Measurements from ENCODE around the gene IPP.
"Not testable (repeated sequence)": the region's sequence is repeated elsewhere in the genome, so short reads cannot be mapped to it uniquely, and the experiment has no call there.

IPP gene

DNA sequence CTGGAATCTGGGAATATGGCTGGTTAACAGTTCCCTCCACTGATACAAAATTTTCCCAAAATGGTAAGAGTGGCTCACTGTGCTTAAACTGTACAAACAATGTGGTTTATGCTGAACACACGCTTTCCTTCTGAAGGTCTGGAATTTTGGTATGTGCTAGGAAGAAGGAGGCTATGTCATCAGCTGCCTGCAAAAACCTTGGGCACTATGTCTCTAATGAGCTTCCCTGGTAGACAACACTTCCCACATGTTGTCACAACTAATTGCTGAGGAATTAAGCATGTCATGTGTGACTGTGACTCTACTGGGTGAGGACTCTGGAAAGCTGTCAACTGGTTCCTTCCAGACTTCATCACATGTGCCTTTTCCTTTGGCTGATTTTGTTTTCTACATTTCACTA lies 29.2 kb downstream of the IPP start:
- TF ChIP-seq, protein P1, sequence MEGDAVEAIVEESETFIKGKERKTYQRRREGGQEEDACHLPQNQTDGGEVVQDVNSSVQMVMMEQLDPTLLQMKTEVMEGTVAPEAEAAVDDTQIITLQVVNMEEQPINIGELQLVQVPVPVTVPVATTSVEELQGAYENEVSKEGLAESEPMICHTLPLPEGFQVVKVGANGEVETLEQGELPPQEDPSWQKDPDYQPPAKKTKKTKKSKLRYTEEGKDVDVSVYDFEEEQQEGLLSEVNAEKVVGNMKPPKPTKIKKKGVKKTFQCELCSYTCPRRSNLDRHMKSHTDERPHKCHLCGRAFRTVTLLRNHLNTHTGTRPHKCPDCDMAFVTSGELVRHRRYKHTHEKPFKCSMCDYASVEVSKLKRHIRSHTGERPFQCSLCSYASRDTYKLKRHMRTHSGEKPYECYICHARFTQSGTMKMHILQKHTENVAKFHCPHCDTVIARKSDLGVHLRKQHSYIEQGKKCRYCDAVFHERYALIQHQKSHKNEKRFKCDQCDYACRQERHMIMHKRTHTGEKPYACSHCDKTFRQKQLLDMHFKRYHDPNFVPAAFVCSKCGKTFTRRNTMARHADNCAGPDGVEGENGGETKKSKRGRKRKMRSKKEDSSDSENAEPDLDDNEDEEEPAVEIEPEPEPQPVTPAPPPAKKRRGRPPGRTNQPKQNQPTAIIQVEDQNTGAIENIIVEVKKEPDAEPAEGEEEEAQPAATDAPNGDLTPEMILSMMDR (IDR thresholded peaks at IDR 0.05), result no peak
- no peak overlapping the region for H3K27ac ChIP-seq
- H3K27me3 ChIP-seq (ENCODE audit: control insufficient read depth, insufficient read depth, low read length), result no peaks in the 10 kb centered on the region

DNA sequence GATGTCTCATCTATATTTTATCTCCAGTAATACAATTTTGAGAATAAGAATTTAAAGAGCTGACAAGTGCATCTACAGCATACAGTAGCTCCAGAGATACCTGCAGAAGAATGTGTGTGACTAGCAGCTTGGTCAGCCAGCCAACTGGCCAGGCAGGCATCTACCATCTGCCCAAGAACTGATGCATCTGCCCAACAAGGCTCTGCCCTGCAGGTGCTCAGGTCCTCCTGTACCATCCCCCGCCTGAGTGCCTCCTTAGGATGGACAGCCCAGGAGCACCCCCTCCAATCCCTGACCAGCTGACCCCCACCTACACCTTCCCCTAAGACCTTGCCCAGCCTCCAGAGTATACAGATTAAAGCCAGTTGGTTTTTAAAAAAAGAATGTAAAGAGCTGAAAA lies 32.2 kb downstream of the IPP start:
- TF ChIP-seq, protein P1 (IDR thresholded peaks at IDR 0.05), result no peak
- Histone ChIP-seq H3K4me3 (ENCODE audit: low read depth, low read length) (no peak overlapping the region), H3K4me1 (no peaks in the 10 kb centered on the region), H3K79me2 (no peaks in the 10 kb centered on the region), H3K27me3 (ENCODE audit: control insufficient read depth, insufficient read depth, low read length) (no peaks in the 10 kb centered on the region), H3K4me2 (ENCODE audit: low read length) (no peak overlapping the region), H3K27ac (no peak overlapping the region), H3K9me3 (ENCODE audit: control insufficient read depth, low read length) (no peaks in the 10 kb centered on the region), H2AFZ (no peak overlapping the region), H3K36me3 (ENCODE audit: control insufficient read depth, insufficient read depth, low read length) (no peaks in the 10 kb centered on the region), H3K9ac (no peak overlapping the region)

More for the DNA sequence above, 29.2 kb downstream of the IPP start:
- H3K4me1 ChIP-seq, result no peaks in the 10 kb centered on the region
- no peaks in the 10 kb centered on the region for H3K79me2 ChIP-seq
- H3K9ac ChIP-seq, result no peak overlapping the region
- H3K9me3 ChIP-seq (ENCODE audit: control insufficient read depth, low read length), result no peaks in the 10 kb centered on the region
- no peak overlapping the region for H3K4me2 ChIP-seq (ENCODE audit: low read length)
- no peaks in the 10 kb centered on the region for H3K36me3 ChIP-seq (ENCODE audit: control insufficient read depth, insufficient read depth, low read length)
- no peak overlapping the region for H2AFZ ChIP-seq
- H3K4me3 ChIP-seq (ENCODE audit: low read depth, low read length), result no peak overlapping the region

DNA sequence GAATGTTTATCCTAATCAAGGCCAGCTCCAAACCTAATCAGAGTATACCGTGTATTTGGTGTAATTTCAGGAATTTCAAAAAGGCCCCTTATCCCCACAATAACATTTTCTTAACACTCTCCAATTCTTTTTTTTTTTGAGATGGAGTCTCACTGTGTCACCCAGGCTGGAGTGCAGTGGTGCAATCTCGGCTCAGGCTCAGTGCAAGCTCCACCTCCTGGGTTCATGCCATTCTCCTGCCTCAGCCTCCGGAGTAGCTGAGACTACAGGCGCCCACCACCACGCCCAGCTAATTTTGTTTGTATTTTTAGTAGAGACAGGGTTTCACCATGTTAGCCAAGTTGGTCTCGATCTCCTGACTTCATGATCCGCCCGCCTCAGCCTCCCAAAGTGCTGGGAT lies 33.1 kb downstream of the IPP start:
- not testable (repeated sequence) for H3K79me2 ChIP-seq; H3K4me3 ChIP-seq (ENCODE audit: low read depth, low read length); H3K27ac ChIP-seq; H3K27me3 ChIP-seq (ENCODE audit: control insufficient read depth, insufficient read depth, low read length); H2AFZ ChIP-seq; H3K4me1 ChIP-seq; H3K9me3 ChIP-seq (ENCODE audit: control insufficient read depth, low read length); H3K36me3 ChIP-seq (ENCODE audit: control insufficient read depth, insufficient read depth, low read length); H3K9ac ChIP-seq; H3K4me2 ChIP-seq (ENCODE audit: low read length)

DNA sequence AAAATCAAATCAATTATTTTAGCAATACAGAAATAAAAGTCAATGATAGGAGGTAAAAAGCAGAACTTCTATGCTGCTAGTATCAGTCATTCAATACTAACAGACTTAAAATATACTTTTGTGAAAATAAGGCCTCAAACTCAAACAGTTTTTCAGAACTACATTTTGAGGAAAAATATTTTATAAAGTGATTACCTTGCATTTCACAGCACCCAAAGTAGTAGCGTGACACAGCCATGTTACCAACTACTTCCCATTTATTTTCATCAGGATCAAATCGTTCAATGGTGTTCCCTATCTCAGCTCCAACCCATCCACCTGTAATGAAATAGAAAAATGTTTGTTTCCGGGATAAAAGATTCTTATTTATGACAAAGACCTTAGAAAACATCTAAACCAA lies 33.8 kb downstream of the IPP start:
- Histone ChIP-seq H3K4me1 (no peaks in the 10 kb centered on the region), H3K36me3 (ENCODE audit: control insufficient read depth, insufficient read depth, low read length) (no peaks in the 10 kb centered on the region), H3K27me3 (ENCODE audit: control insufficient read depth, insufficient read depth, low read length) (no peaks in the 10 kb centered on the region), H3K27ac (no peak overlapping the region), H3K4me2 (ENCODE audit: low read length) (no peak overlapping the region), H3K9me3 (ENCODE audit: control insufficient read depth, low read length) (no peaks in the 10 kb centered on the region), H3K79me2 (no peaks in the 10 kb centered on the region), H3K4me3 (ENCODE audit: low read depth, low read length) (no peak overlapping the region), H2AFZ (no peak overlapping the region), H3K9ac (no peak overlapping the region)
- TF ChIP-seq, protein P1 (IDR thresholded peaks at IDR 0.05), result no peak

DNA sequence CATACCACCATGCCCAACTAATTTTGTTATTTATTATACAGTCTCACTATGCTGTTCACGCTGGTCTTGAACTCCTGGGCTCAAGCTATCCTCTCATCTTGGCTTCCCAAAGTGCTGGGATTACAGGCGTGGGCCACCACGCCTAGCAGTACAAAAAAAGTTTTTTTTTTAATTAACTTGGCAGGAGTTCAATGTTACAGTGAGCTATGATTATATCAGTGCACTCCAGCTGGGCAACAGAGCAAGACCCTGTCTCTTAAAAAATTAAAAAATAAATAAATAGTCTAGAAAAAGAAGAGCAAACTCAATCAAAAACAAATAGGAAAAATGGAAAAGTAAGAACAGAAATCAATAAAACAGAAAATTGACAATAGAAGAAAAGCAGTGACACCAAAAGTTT lies 36.7 kb downstream of the IPP start:
- Histone ChIP-seq H2AFZ (no peak overlapping the region), H3K4me3 (ENCODE audit: low read depth, low read length) (no peak overlapping the region), H3K4me1 (no peaks in the 10 kb centered on the region), H3K36me3 (ENCODE audit: control insufficient read depth, insufficient read depth, low read length) (no peaks in the 10 kb centered on the region), H3K27ac (no peak overlapping the region), H3K79me2 (no peaks in the 10 kb centered on the region), H3K27me3 (ENCODE audit: control insufficient read depth, insufficient read depth, low read length) (no peaks in the 10 kb centered on the region), H3K9me3 (ENCODE audit: control insufficient read depth, low read length) (no peaks in the 10 kb centered on the region), H3K4me2 (ENCODE audit: low read length) (no peak overlapping the region), H3K9ac (no peak overlapping the region)
- TF ChIP-seq, protein P1 (IDR thresholded peaks at IDR 0.05), result no peak
